Right lobe of liver (tissue), 4 donors: Measurements from ENCODE around the gene PLXNA2.

Experiments used
- CTCF ChIP-seq, 4 donors: fragments of 200-600 bp in 3 of 4; fragments of 450-650 bp in 1 of 4; IDR thresholded peaks; one replicate each; pipeline versions ENCODE4 v1.5.1 to v1.8.0; 2016 to 2022; ENCODE audit warnings: antibody characterized with exemption in 4 of 4, mild to moderate bottlenecking in 2 of 4
- POLR2A ChIP-seq: fragments of 450-650 bp; IDR thresholded peaks from one replicate; pipeline ENCODE4 v1.6.1; 2017; ENCODE audit warnings: antibody characterized with exemption, mild to moderate bottlenecking
- donor health status: DM: no; HTN: no; CAD: no.
- donor health status: DM: no; HTN: no; CAD: no.
- donor health status: DM: no; HTN: yes; CAD: no.

GRCh38 chr1:208042041-208042615 lies 202.1 kb downstream of the PLXNA2 start:
- TF ChIP-seq CTCF (IDR thresholded peaks at IDR 0.05) (no peak), POLR2A (no peak)
